Measurements from ENCODE around the gene MADD. TPM values are rescaled to one million over a fixed set of nuclear protein-coding genes. Genes with fewer than 3 reads are reported as not detected.

Gene MADD
- total RNA-seq, 2 experiments from 2014 or later: 58.2 to 62.1 TPM

- no peaks in the 10 kb centered on the region for H3K9me3 Mint-ChIP-seq
- no peak for DNase-seq
- no peaks in the 10 kb centered on the region for H3K4me1 Mint-ChIP-seq (ENCODE audit: low read depth)
- ChIA-PET CTCF (no interaction called here), POLR2A (no interaction called here)
- no peak overlapping the region for H3K4me3 Mint-ChIP-seq
- H3K36me3 Mint-ChIP-seq: peaks cover 36% of the 10 kb centered on the region
- no peak overlapping the region for H3K27ac Mint-ChIP-seq
- no peaks in the 10 kb centered on the region for H3K27me3 Mint-ChIP-seq
- intact Hi-C loops (cut with micrococcal nuclease): no loop called here
Observed at GRCh38 chr11:47278769-47279168, 8.8 kb downstream of the MADD start.

GRCh38 chr11:47280099-47280498 is 10.2 kb downstream of the MADD start:
- H3K27ac Mint-ChIP-seq: no peak overlapping the region
- no peaks in the 10 kb centered on the region for H3K4me1 Mint-ChIP-seq (ENCODE audit: low read depth)
- H3K4me3 Mint-ChIP-seq: no peak overlapping the region
- DNase-seq: no peak
- intact Hi-C loops (cut with micrococcal nuclease): no loop called here
- H3K9me3 Mint-ChIP-seq: no peaks in the 10 kb centered on the region
- no peaks in the 10 kb centered on the region for H3K27me3 Mint-ChIP-seq
- ChIA-PET CTCF (interaction anchor here (1.4 kb wide), 2 partner anchors 9 to 21 kb away, joined by 6 read pairs; no protein-coding TSS in a partner anchor), POLR2A (interaction anchor here (2.1 kb wide), 1 partner anchor 9 kb away, joined by 5 read pairs; no protein-coding TSS in a partner anchor)
- peaks cover 49% of the 10 kb centered on the region for H3K36me3 Mint-ChIP-seq

- intact Hi-C loops (cut with micrococcal nuclease): no loop called here
- Mint-ChIP-seq H3K27ac (no peak overlapping the region), H3K4me1 (ENCODE audit: low read depth) (no peaks in the 10 kb centered on the region), H3K4me3 (no peak overlapping the region), H3K27me3 (no peaks in the 10 kb centered on the region), H3K36me3 (peaks cover 51% of the 10 kb centered on the region), H3K9me3 (no peaks in the 10 kb centered on the region)
- ChIA-PET CTCF (interaction anchor here (1.4 kb wide), 2 partner anchors 10 to 22 kb away, joined by 6 read pairs; no protein-coding TSS in a partner anchor), POLR2A (interaction anchor here (2.1 kb wide), 1 partner anchor 10 kb away, joined by 5 read pairs; no protein-coding TSS in a partner anchor)
- no peak for DNase-seq
Observed at GRCh38 chr11:47280860-47281259, 10.9 kb downstream of the MADD start.

- Mint-ChIP-seq H3K9me3 (no peaks in the 10 kb centered on the region), H3K4me1 (ENCODE audit: low read depth) (no peaks in the 10 kb centered on the region), H3K4me3 (no peak overlapping the region), H3K27ac (no peak overlapping the region), H3K27me3 (no peaks in the 10 kb centered on the region), H3K36me3 (peaks cover 43% of the 10 kb centered on the region)
- CTCF ChIA-PET: no interaction called here
- DNase-seq: no peak
- intact Hi-C loops (cut with micrococcal nuclease): no loop called here
- POLR2A ChIA-PET: no interaction called here
Observed at GRCh38 chr11:47282462-47282861, 12.5 kb downstream of the MADD start.

- Mint-ChIP-seq H3K9me3 (no peaks in the 10 kb centered on the region), H3K27ac (no peak overlapping the region), H3K36me3 (peaks cover 45% of the 10 kb centered on the region), H3K4me1 (ENCODE audit: low read depth) (no peaks in the 10 kb centered on the region), H3K27me3 (no peaks in the 10 kb centered on the region), H3K4me3 (no peak overlapping the region)
- no peak for DNase-seq
- POLR2A ChIA-PET: interaction anchor here (0.9 kb wide), 1 partner anchor 39 kb away, joined by 3 read pairs; no protein-coding TSS in a partner anchor
- intact Hi-C loops (cut with micrococcal nuclease): no loop called here
- CTCF ChIA-PET: no interaction called here
Observed at GRCh38 chr11:47284151-47284550, 14.2 kb downstream of the MADD start.

- no peaks in the 10 kb centered on the region for H3K4me1 Mint-ChIP-seq (ENCODE audit: low read depth)
- intact Hi-C loops (cut with micrococcal nuclease): no loop called here
- H3K27ac Mint-ChIP-seq: no peak overlapping the region
- DNase-seq: no peak
- ChIA-PET CTCF (no interaction called here), POLR2A (no interaction called here)
- no peaks in the 10 kb centered on the region for H3K27me3 Mint-ChIP-seq
- no peaks in the 10 kb centered on the region for H3K9me3 Mint-ChIP-seq
- peaks cover 57% of the 10 kb centered on the region for H3K36me3 Mint-ChIP-seq
- no peak overlapping the region for H3K4me3 Mint-ChIP-seq
Observed at GRCh38 chr11:47285969-47286770, 16.2 kb downstream of the MADD start.

DNA sequence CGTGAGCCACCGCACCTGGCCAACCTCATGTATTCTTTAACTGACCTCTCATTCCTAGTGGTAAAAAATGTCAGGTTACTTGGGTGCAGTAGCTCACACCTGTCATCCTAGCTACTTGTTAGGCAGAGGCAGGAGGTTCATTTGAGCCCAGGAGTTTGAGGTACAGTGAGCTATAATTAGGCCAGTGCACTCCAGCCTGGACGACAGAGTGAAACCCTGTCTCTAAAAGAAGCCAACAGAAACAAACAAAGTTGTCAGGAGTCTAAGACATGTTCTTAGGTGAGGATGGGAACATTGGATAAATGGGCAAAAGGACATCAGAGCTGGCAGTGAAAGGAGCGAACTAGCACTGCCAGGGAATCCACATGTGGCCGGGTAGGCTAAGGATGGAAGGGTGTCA is 18.1 kb downstream of the MADD start:
- no peaks in the 10 kb centered on the region for H3K9me3 Mint-ChIP-seq
- no peak overlapping the region for H3K27ac Mint-ChIP-seq
- CTCF ChIA-PET: no interaction called here
- H3K4me3 Mint-ChIP-seq: no peak overlapping the region
- no peaks in the 10 kb centered on the region for H3K4me1 Mint-ChIP-seq (ENCODE audit: low read depth)
- H3K36me3 Mint-ChIP-seq: peaks cover 58% of the 10 kb centered on the region
- POLR2A ChIA-PET: no interaction called here
- H3K27me3 Mint-ChIP-seq: no peaks in the 10 kb centered on the region
- DNase-seq: no peak
- intact Hi-C loops (cut with micrococcal nuclease): no loop called here

DNA sequence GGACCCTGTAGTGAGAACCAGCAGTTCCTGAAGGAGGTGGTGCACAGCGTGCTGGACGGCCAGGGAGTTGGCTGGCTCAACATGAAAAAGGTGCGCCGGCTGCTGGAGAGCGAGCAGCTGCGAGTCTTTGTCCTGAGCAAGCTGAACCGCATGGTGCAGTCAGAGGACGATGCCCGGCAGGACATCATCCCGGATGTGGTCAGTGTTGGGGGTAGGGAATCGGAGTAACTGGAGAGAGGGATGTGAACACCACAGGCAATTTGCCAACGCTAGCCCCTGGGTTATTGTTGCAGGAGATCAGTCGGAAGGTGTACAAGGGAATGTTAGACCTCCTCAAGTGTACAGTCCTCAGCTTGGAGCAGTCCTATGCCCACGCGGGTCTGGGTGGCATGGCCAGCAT is 19.9 kb downstream of the MADD start:
- ChIA-PET POLR2A (no interaction called here), CTCF (no interaction called here)
- intact Hi-C loops (cut with micrococcal nuclease): no loop called here
- H3K4me1 Mint-ChIP-seq (ENCODE audit: low read depth): no peaks in the 10 kb centered on the region
- H3K4me3 Mint-ChIP-seq: no peak overlapping the region
- DNase-seq: no peak
- no peaks in the 10 kb centered on the region for H3K27me3 Mint-ChIP-seq
- peaks cover 58% of the 10 kb centered on the region for H3K36me3 Mint-ChIP-seq
- no peaks in the 10 kb centered on the region for H3K9me3 Mint-ChIP-seq
- H3K27ac Mint-ChIP-seq: no peak overlapping the region

GRCh38 chr11:47295385-47295784 is 25.5 kb downstream of the MADD start:
- CTCF ChIA-PET: interaction anchor here (0.8 to 0.9 kb wide), 2 partner anchors 25 to 79 kb away, joined by 3 read pairs; no protein-coding TSS in a partner anchor
- POLR2A ChIA-PET: no interaction called here
- DNase-seq: no peak
- H3K27me3 Mint-ChIP-seq: no peaks in the 10 kb centered on the region
- no peak overlapping the region for H3K27ac Mint-ChIP-seq
- H3K9me3 Mint-ChIP-seq: peaks cover 6% of the 10 kb centered on the region
- intact Hi-C loops (cut with micrococcal nuclease): no loop called here
- no peak overlapping the region for H3K4me3 Mint-ChIP-seq
- no peaks in the 10 kb centered on the region for H3K4me1 Mint-ChIP-seq (ENCODE audit: low read depth)
- H3K36me3 Mint-ChIP-seq: peaks cover 60% of the 10 kb centered on the region

GRCh38 chr11:47296045-47296444 is 26.1 kb downstream of the MADD start:
- Mint-ChIP-seq H3K4me3 (no peak overlapping the region), H3K27me3 (no peaks in the 10 kb centered on the region), H3K9me3 (peaks cover 6% of the 10 kb centered on the region), H3K4me1 (ENCODE audit: low read depth) (no peaks in the 10 kb centered on the region), H3K27ac (no peak overlapping the region), H3K36me3 (peaks cover 60% of the 10 kb centered on the region)
- no peak for DNase-seq
- intact Hi-C loops (cut with micrococcal nuclease): no loop called here
- ChIA-PET POLR2A (no interaction called here), CTCF (interaction anchor here (0.8 to 0.9 kb wide), 2 partner anchors 25 to 78 kb away, joined by 3 read pairs; no protein-coding TSS in a partner anchor)

- Mint-ChIP-seq H3K27ac (no peak overlapping the region), H3K36me3 (peaks cover 69% of the 10 kb centered on the region), H3K4me3 (no peak overlapping the region), H3K4me1 (ENCODE audit: low read depth) (peaks cover 10% of the 10 kb centered on the region), H3K27me3 (no peaks in the 10 kb centered on the region), H3K9me3 (peaks cover 13% of the 10 kb centered on the region)
- intact Hi-C loops (cut with micrococcal nuclease): no loop called here
- CTCF ChIA-PET: no interaction called here
- POLR2A ChIA-PET: no interaction called here
- no peak for DNase-seq
Observed at GRCh38 chr11:47299078-47299477, 29.1 kb downstream of the MADD start.

- Mint-ChIP-seq H3K36me3 (peaks cover 64% of the 10 kb centered on the region), H3K27me3 (no peaks in the 10 kb centered on the region), H3K4me3 (no peak overlapping the region), H3K4me1 (ENCODE audit: low read depth) (peaks cover 10% of the 10 kb centered on the region), H3K27ac (peak overlapping the region; percentile 59), H3K9me3 (peaks cover 13% of the 10 kb centered on the region)
- ChIA-PET POLR2A (interaction anchor here (0.6 kb wide), 1 partner anchor 82 kb away, joined by 3 read pairs; no protein-coding TSS in a partner anchor), CTCF (no interaction called here)
- DNase-seq: no peak
- intact Hi-C loops (cut with micrococcal nuclease): no loop called here
Observed at GRCh38 chr11:47302853-47303252, 32.9 kb downstream of the MADD start.

Data from activated CD4-positive, alpha-beta memory T cell treated with anti-CD3 and anti-CD28 coated beads for 36 hours (primary cell).